ENCODE data around the gene MLPH.

The MLPH gene

GRCh38 chr2:237572021-237572741, 85.1 kb downstream of the MLPH start:
- DNase-seq: peak; percentile 87 to 89

- no peak for DNase-seq
These were observed 85.7 kb downstream of the MLPH start for GRCh38 chr2:237572742-237573101.

- no peak for DNase-seq
These were observed 86.8 kb downstream of the MLPH start for GRCh38 chr2:237573721-237574415.

GRCh38 chr2:237574467-237574866, 87.4 kb downstream of the MLPH start:
- DNase-seq: no peak

- DNase-seq: no peak
These were observed 88.1 kb downstream of the MLPH start for GRCh38 chr2:237574894-237575868.

- no peak for DNase-seq
These were observed 89.1 kb downstream of the MLPH start for GRCh38 chr2:237575869-237576862.

- DNase-seq: no peak
These were observed 89.9 kb downstream of the MLPH start for GRCh38 chr2:237576974-237577373.

- no peak for DNase-seq
These were observed 90.4 kb downstream of the MLPH start for GRCh38 chr2:237577458-237577857.

- DNase-seq: no peak
These were observed 91.2 kb downstream of the MLPH start for GRCh38 chr2:237577956-237578870.

GRCh38 chr2:237581326-237581725, 94.3 kb downstream of the MLPH start:
- no peak for DNase-seq

GRCh38 chr2:237581751-237582746, 95.0 kb downstream of the MLPH start:
- peak; percentile 37 to 41 for DNase-seq

- DNase-seq: no peak
These were observed 96.6 kb downstream of the MLPH start for GRCh38 chr2:237583385-237584295.

- no peak for DNase-seq
These were observed 98.7 kb downstream of the MLPH start for GRCh38 chr2:237585590-237586221.

GRCh38 chr2:237588044-237588696, 101.1 kb downstream of the MLPH start:
- no peak for DNase-seq

- DNase-seq: no peak
These were observed 103.5 kb downstream of the MLPH start, which contains the start of gene RAB17 for GRCh38 chr2:237590272-237591140. TSS of gene RAB17 (minus strand) at chr2:237590734. CDS start at chr2:237586154, 4,580 bp downstream.
